HG03565 (cell line): ENCODE results near the gene HSD17B13.

ENCODE experiments used
- ATAC-seq: cut with Tn5 transposase; IDR thresholded peaks from one replicate; pipeline ENCODE4 v1.9.1; 2021; ENCODE audit warnings: mild to moderate bottlenecking, moderate library complexity; ENCODE audit not compliant: unreplicated experiment

The HSD17B13 gene

GRCh38 chr4:87270825-87271224 lies 51.9 kb downstream of the HSD17B13 start:
- ATAC-seq: no peak

GRCh38 chr4:87270144-87270543 lies 52.5 kb downstream of the HSD17B13 start:
- ATAC-seq: no peak

GRCh38 chr4:87268411-87268810 lies 54.3 kb downstream of the HSD17B13 start:
- no peak for ATAC-seq

- no peak for ATAC-seq
Observed at GRCh38 chr4:87266986-87267385, 55.7 kb downstream of the HSD17B13 start.

- ATAC-seq: no peak
Observed at GRCh38 chr4:87262886-87263285, 59.8 kb downstream of the HSD17B13 start.

- no peak for ATAC-seq
Observed at GRCh38 chr4:87260477-87260876, 62.2 kb downstream of the HSD17B13 start.

GRCh38 chr4:87258677-87259076 lies 64.0 kb downstream of the HSD17B13 start:
- no peak for ATAC-seq

- no peak for ATAC-seq
Observed at GRCh38 chr4:87257523-87257922, 65.2 kb downstream of the HSD17B13 start.

GRCh38 chr4:87255755-87256154 lies 66.9 kb downstream of the HSD17B13 start:
- ATAC-seq: no peak
